Endothelial cell of umbilical vein (primary cell): ENCODE measurements around the gene DEXI. TPM values are rescaled to one million over a fixed set of nuclear protein-coding genes. Genes with fewer than 3 reads are reported as not detected.

ENCODE experiments used
- BruUV-seq: library from RNA; stranded (reverse); fragments of 400-500 nt; replicated peaks from 2 replicates; lab custom pipeline; 2021; lab: Mats Ljungman, UMichigan
- CTCF ChIA-PET: fragments of 300-600, 350-600 bp; sonication (Branson Sonifier 250); formaldehyde crosslinking; loops from one replicate; lab custom pipeline; 2021; ENCODE audit warnings: antibody characterized with exemption, inconsistent platforms; lab: Charles Lee
- POLR2A ChIA-PET: fragments of 300-600, 350-600 bp; sonication (Branson Sonifier 250); formaldehyde crosslinking; loops from one replicate; lab custom pipeline; 2021; ENCODE audit warnings: antibody characterized with exemption, inconsistent platforms; lab: Charles Lee
- DNase-seq: peaks from one replicate; pipeline ENCODE4 v3.0.0-alpha.2; 2011; ENCODE audit warnings: low read depth, low spot score
- FAIRE-seq: peaks from 2 replicates; lab custom pipeline; 2011; peaks lifted over from hg19 to GRCh38; lab: Jason Lieb, UNC
- H2AFZ ChIP-seq: 2 replicates; pipeline ENCODE4 v1.6.0; 2012; ENCODE audit warnings: low read depth, low read length, control low read depth, inconsistent platforms
- H3K27ac ChIP-seq: 2 replicates; pipeline ENCODE4 v1.5.1; 2011; ENCODE audit warnings: low read depth, mild to moderate bottlenecking, control low read depth, low read length, moderate library complexity; ENCODE audit not compliant: insufficient read depth
- H3K27me3 ChIP-seq, 2 experiments: 2 replicates each; pipeline versions ENCODE4 v1.6.0 to v1.6.1; 2011; ENCODE audit warnings: low read length in 2 of 2, mixed read lengths in 1 of 2; ENCODE audit not compliant: control insufficient read depth in 2 of 2, insufficient read depth in 2 of 2
- H3K36me3 ChIP-seq, 2 experiments: 2 replicates in 1 of 2; 3 replicates in 1 of 2; pipeline ENCODE4 v1.5.1; 2011; ENCODE audit warnings: low read length in 2 of 2, mild to moderate bottlenecking in 1 of 2, moderate library complexity in 1 of 2; ENCODE audit not compliant: control insufficient read depth in 2 of 2, insufficient read depth in 2 of 2; ENCODE audit errors: extremely low read depth in 1 of 2
- H3K4me1 ChIP-seq: 3 replicates; pipeline ENCODE4 v1.5.1; 2011; ENCODE audit warnings: mild to moderate bottlenecking, low read length; ENCODE audit not compliant: control insufficient read depth, insufficient read depth; ENCODE audit errors: extremely low read depth
- H3K4me2 ChIP-seq: 2 replicates; pipeline ENCODE4 v1.6.1; 2011; ENCODE audit warnings: low read length, control low read depth, mixed read lengths; ENCODE audit not compliant: insufficient read depth
- H3K4me3 ChIP-seq, 3 experiments: fragments of 200-600 bp in 1 of 3; sonication (generic), shearing (Covaris generic) in 1 of 3; replicated peaks in 1 of 3; 2 replicates each; pipeline ENCODE4 v1.5.1; 2011 to 2016; ENCODE audit warnings: control low read depth in 3 of 3, low read length in 3 of 3, mild to moderate bottlenecking in 2 of 3, inconsistent platforms in 1 of 3, low read depth in 1 of 3, moderate library complexity in 1 of 3; ENCODE audit not compliant: insufficient read depth in 1 of 3
- H3K79me2 ChIP-seq: 2 replicates; pipeline ENCODE4 v1.6.0; 2012; ENCODE audit warnings: low read length, inconsistent platforms; ENCODE audit not compliant: control insufficient read depth, insufficient read depth
- H3K9ac ChIP-seq: replicated peaks from 2 replicates; pipeline ENCODE3; 2011; ENCODE audit warnings: low read length, control low read depth; ENCODE audit not compliant: insufficient read depth; ENCODE audit errors: extremely low read depth
- H3K9me1 ChIP-seq: replicated peaks from 3 replicates; pipeline ENCODE4 v1.6.0; 2011; ENCODE audit warnings: mild to moderate bottlenecking, low read length; ENCODE audit not compliant: control insufficient read depth, insufficient read depth; ENCODE audit errors: extremely low read depth
- H3K9me3 ChIP-seq: replicated peaks from 2 replicates; pipeline ENCODE4 v1.5.1; 2012; ENCODE audit warnings: low read length, inconsistent platforms; ENCODE audit not compliant: control insufficient read depth, insufficient read depth
- H4K20me1 ChIP-seq: replicated peaks from 2 replicates; pipeline ENCODE3; 2011; ENCODE audit warnings: mild to moderate bottlenecking, low read length; ENCODE audit not compliant: control insufficient read depth, insufficient read depth; ENCODE audit errors: extremely low read depth
- EZH2 ChIP-seq: IDR thresholded peaks from 2 replicates; pipeline ENCODE4 v1.6.1; 2012; ENCODE audit warnings: borderline replicate concordance, low read depth, mild to moderate bottlenecking, moderate library complexity, low read length, inconsistent platforms; ENCODE audit not compliant: severe bottlenecking
- FOS ChIP-seq: IDR thresholded peaks from 2 replicates; pipeline ENCODE4 v1.6.1; 2011; ENCODE audit warnings: mild to moderate bottlenecking, low read length, moderate library complexity, borderline replicate concordance; ENCODE audit not compliant: insufficient read depth
- GATA2 ChIP-seq: IDR thresholded peaks from 2 replicates; pipeline ENCODE4 v1.7.0; 2011; ENCODE audit warnings: low read depth, mild to moderate bottlenecking, moderate library complexity, mixed read lengths, low read length; ENCODE audit not compliant: insufficient read length, insufficient read depth
- JUN ChIP-seq: IDR thresholded peaks from 2 replicates; pipeline ENCODE4 v1.6.1; 2011; ENCODE audit warnings: borderline replicate concordance, low read depth; ENCODE audit not compliant: insufficient read length, insufficient read depth
- MYC ChIP-seq: IDR thresholded peaks from one replicate; pipeline ENCODE4 v1.6.1; 2011; ENCODE audit warnings: mild to moderate bottlenecking, low read depth, low read length
- POLR2A ChIP-seq: IDR thresholded peaks from 2 replicates; pipeline ENCODE4 v1.6.1; 2012; ENCODE audit warnings: low read depth, mild to moderate bottlenecking, control low read depth, low read length
- POLR2AphosphoS5 ChIP-seq: IDR thresholded peaks from 2 replicates; pipeline ENCODE4 v1.6.1; 2012; ENCODE audit warnings: low read depth, mild to moderate bottlenecking, control low read depth, low read length, moderate library complexity; ENCODE audit not compliant: insufficient read depth
- dilution Hi-C: fragments of 300-500 bp; cut with MboI; formaldehyde crosslinking; loops from one replicate; pipeline ENCODE4 v1.15.0; 2019; ENCODE audit warnings: low sequenced_read_pairs; ENCODE audit not compliant: extremely low pct_ligation_motif_present
- intact Hi-C: fragments of 100-400 bp; cut with micrococcal nuclease; formaldehyde crosslinking; loops from one replicate; pipeline ENCODE4 v1.10.0; 2022
- polyA plus RNA-seq, 4 experiments: library from polyadenylated mRNA; depleted of rRNA in 3 of 4; stranded (reverse) in 3 of 4; unstranded in 1 of 4; fragments of >200 nt; gene quantifications; 2 replicates each; pipeline versions ENCODE4 v1.2.1 to v1.2.3, GENCODE V29; 2011 to 2012; ENCODE audit warnings: missing spikeins in 1 of 4
- total RNA-seq: library from RNA; stranded (reverse); gene quantifications from 2 replicates; pipeline ENCODE4 v1.2.3, GENCODE V29; 2021
- TF ChIP-seq, protein P1 (sequence below): IDR thresholded peaks from 2 replicates; pipeline ENCODE4 v1.6.1; 2011; ENCODE audit not compliant: insufficient read depth, insufficient read length
- TF ChIP-seq, protein P2 (sequence below), 2 donors: IDR thresholded peaks; 1 replicate in 1 of 2; 2 replicates in 1 of 2; pipeline ENCODE4 v1.5.1; 2011; ENCODE audit warnings: low read length in 2 of 2, mild to moderate bottlenecking in 2 of 2, moderate library complexity in 2 of 2, control low read depth in 1 of 2, inconsistent platforms in 1 of 2, low read depth in 1 of 2; ENCODE audit not compliant: insufficient read depth in 1 of 2; ENCODE audit errors: extremely low read depth in 1 of 2

The DEXI gene
- total and polyA plus RNA-seq, 2 donors (not counting 3 experiments of a cell fraction or from before 2014, with no cell fraction given) = 32.8 to 69.5 TPM

DNA sequence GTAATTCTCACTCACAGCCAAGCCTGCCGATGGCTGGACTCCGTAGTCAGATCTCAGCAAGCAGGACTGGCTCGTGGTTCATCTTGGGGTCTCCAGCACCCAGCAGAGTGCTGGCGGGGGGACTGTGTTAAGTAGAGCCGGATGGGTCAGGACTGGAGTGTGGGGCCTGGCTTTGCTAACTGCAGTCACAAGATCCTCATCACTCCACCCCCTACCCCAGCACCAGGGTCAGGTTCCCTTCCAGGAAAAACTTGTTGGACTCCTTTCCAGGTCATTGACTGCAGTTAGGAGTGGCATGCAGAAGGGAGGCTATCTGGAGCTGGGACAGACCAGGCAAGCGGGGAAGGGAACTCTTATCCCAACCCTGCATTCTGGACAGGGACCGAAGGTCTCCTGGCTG is 59.3 kb downstream of the DEXI start:
- no peak overlapping the region for H3K4me3 ChIP-seq
- no peak for FAIRE-seq
- no peak overlapping the region for H3K4me2 ChIP-seq
- H3K27me3 ChIP-seq = peaks cover 7% of the 10 kb centered on the region in 2 experiments
- H2AFZ ChIP-seq = no peak overlapping the region
- TF ChIP-seq EZH2 (no peak), JUN (no peak), POLR2A (no peak), GATA2 (no peak), MYC (no peak), POLR2AphosphoS5 (no peak), FOS (no peak)
- TF ChIP-seq, protein P1, sequence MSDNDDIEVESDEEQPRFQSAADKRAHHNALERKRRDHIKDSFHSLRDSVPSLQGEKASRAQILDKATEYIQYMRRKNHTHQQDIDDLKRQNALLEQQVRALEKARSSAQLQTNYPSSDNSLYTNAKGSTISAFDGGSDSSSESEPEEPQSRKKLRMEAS = no peak
- TF ChIP-seq, protein P2, sequence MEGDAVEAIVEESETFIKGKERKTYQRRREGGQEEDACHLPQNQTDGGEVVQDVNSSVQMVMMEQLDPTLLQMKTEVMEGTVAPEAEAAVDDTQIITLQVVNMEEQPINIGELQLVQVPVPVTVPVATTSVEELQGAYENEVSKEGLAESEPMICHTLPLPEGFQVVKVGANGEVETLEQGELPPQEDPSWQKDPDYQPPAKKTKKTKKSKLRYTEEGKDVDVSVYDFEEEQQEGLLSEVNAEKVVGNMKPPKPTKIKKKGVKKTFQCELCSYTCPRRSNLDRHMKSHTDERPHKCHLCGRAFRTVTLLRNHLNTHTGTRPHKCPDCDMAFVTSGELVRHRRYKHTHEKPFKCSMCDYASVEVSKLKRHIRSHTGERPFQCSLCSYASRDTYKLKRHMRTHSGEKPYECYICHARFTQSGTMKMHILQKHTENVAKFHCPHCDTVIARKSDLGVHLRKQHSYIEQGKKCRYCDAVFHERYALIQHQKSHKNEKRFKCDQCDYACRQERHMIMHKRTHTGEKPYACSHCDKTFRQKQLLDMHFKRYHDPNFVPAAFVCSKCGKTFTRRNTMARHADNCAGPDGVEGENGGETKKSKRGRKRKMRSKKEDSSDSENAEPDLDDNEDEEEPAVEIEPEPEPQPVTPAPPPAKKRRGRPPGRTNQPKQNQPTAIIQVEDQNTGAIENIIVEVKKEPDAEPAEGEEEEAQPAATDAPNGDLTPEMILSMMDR (IDR thresholded peaks at IDR 0.05; ENCODE audit: extremely low read depth in 1 of 2, insufficient read depth in 1 of 2, low read depth in 1 of 2, low read length in 2 of 2) = no peak
- no peaks in the 10 kb centered on the region for H3K9me3 ChIP-seq
- intact Hi-C loops = no loop called here
- H3K9me1 ChIP-seq = no peaks in the 10 kb centered on the region
- H3K36me3 ChIP-seq = no peaks in the 10 kb centered on the region
- no peaks in the 10 kb centered on the region for H3K4me1 ChIP-seq
- no peaks in the 10 kb centered on the region for H3K79me2 ChIP-seq
- ChIA-PET POLR2A (no interaction called here), CTCF (no interaction called here)
- no peak overlapping the region for H3K27ac ChIP-seq
- BruUV-seq = no TSS peak
- H4K20me1 ChIP-seq = no peaks in the 10 kb centered on the region
- no peak for DNase-seq
- dilution Hi-C loops = no loop called here
- H3K9ac ChIP-seq = no peak overlapping the region
